PC-3 (cell line): ENCODE measurements around the gene PSMA2. TPM values are rescaled to one million over a fixed set of nuclear protein-coding genes. Genes with fewer than 3 reads are reported as not detected.

Experiments
- ATAC-seq: fragments of 200-7000 bp; cut with Tn5 transposase; 2 replicates; pipeline ENCODE4 v1.9.1; 2020; ENCODE audit warnings: mild to moderate bottlenecking, moderate library complexity
- Bru-seq: library from RNA; stranded (reverse); fragments of 400-500 nt; gene quantifications from one replicate; lab custom pipeline; 2021; lab: Mats Ljungman, UMichigan
- BruChase-seq, 2 experiments: library from RNA; stranded (reverse); fragments of 400-500 nt; gene quantifications; one replicate each; lab custom pipeline; 2021; lab: Mats Ljungman, UMichigan
- BruUV-seq: library from RNA; stranded (reverse); fragments of 400-500 nt; replicated peaks from 2 replicates; lab custom pipeline; 2021; lab: Mats Ljungman, UMichigan
- CTCF ChIA-PET: fragments of 300-600 bp; sonication (Branson Sonifier 250); formaldehyde crosslinking; loops from one replicate; lab custom pipeline; 2022; ENCODE audit warnings: antibody characterized with exemption; lab: Charles Lee
- POLR2A ChIA-PET: fragments of 300-600 bp; sonication (Branson Sonifier 250); formaldehyde crosslinking; loops from one replicate; lab custom pipeline; 2022; ENCODE audit warnings: antibody characterized with exemption; ENCODE audit not compliant: unreplicated experiment; lab: Charles Lee
- DNase-seq: peaks from one replicate; pipeline ENCODE4 v3.0.0-alpha.2; 2015
- H2AFZ ChIP-seq: fragments of 300-600 bp; sonication (generic); 2 replicates; pipeline ENCODE4 v1.6.0; 2016; ENCODE audit warnings: antibody characterized with exemption, low read length
- H3F3A ChIP-seq: fragments of 300-600 bp; sonication (generic); one replicate; pipeline ENCODE4 v1.6.0; 2017; ENCODE audit warnings: antibody characterized with exemption, low read length, control low read depth, mild to moderate bottlenecking; ENCODE audit not compliant: unreplicated experiment
- H3K27ac ChIP-seq: fragments of 300-600 bp; sonication (generic); 2 replicates; pipeline ENCODE4 v1.5.1; 2016; ENCODE audit warnings: mild to moderate bottlenecking, low read length
- H3K27me3 ChIP-seq: fragments of 300-600 bp; sonication (generic); 2 replicates; pipeline ENCODE4 v1.6.1; 2016; ENCODE audit warnings: low read length, mixed read lengths
- H3K36me3 ChIP-seq: fragments of 300-600 bp; sonication (generic); 2 replicates; pipeline ENCODE4 v1.6.1; 2016; ENCODE audit warnings: low read depth, mixed run types, low read length, mixed read lengths
- H3K4me1 ChIP-seq: fragments of 300-600 bp; sonication (generic); 2 replicates; pipeline ENCODE4 v1.5.1; 2016; ENCODE audit warnings: low read length; ENCODE audit not compliant: insufficient read depth
- H3K4me2 ChIP-seq: fragments of 300-600 bp; sonication (generic); 2 replicates; pipeline ENCODE4 v1.6.0; 2016; ENCODE audit warnings: low read length
- H3K4me3 ChIP-seq: fragments of 300-600 bp; sonication (generic); 2 replicates; pipeline ENCODE4 v1.5.1; 2016; ENCODE audit warnings: mild to moderate bottlenecking, low read length, mixed read lengths
- H3K79me2 ChIP-seq: fragments of 300-600 bp; sonication (generic); 2 replicates; pipeline ENCODE4 v1.6.1; 2017; ENCODE audit warnings: low read length, mixed read lengths
- H3K9ac ChIP-seq: fragments of 300-600 bp; sonication (generic); 2 replicates; pipeline ENCODE4 v1.6.0; 2016; ENCODE audit warnings: mild to moderate bottlenecking, low read length
- H3K9me2 ChIP-seq: fragments of 300-600 bp; sonication (generic); replicated peaks from 2 replicates; pipeline ENCODE4 v1.6.1; 2016; ENCODE audit warnings: mixed run types, low read length, mixed read lengths
- H3K9me3 ChIP-seq: fragments of 300-600 bp; sonication (generic); 2 replicates; pipeline ENCODE4 v1.6.1; 2016; ENCODE audit warnings: low read length, mixed read lengths
- H4K20me1 ChIP-seq: fragments of 300-600 bp; sonication (generic); 2 replicates; pipeline ENCODE4 v1.6.1; 2016; ENCODE audit warnings: low read length, mixed read lengths
- CTCF ChIP-seq: fragments of 300-600 bp; sonication (generic); conservative IDR thresholded peaks from 2 replicates; pipeline ENCODE4 v1.5.1; 2017; ENCODE audit warnings: antibody characterized with exemption, low read depth, mild to moderate bottlenecking, low read length
- EZH2 ChIP-seq: fragments of 300-600 bp; sonication (generic); IDR thresholded peaks from one replicate; pipeline ENCODE4 v1.6.1; 2017; ENCODE audit warnings: antibody characterized with exemption, mild to moderate bottlenecking, low read length; ENCODE audit not compliant: unreplicated experiment
- EZH2phosphoT487 ChIP-seq: fragments of 300-600 bp; sonication (generic); IDR thresholded peaks from 2 replicates; pipeline ENCODE4 v1.6.1; 2018; ENCODE audit warnings: mild to moderate bottlenecking, antibody characterized with exemption, low read length, borderline replicate concordance
- intact Hi-C: fragments of 100-400 bp; cut with micrococcal nuclease; formaldehyde crosslinking; loops from 2 replicates; pipeline ENCODE4 v1.9.0; 2023
- long read RNA-seq: library from polyadenylated mRNA; unstranded; transcript quantifications from one replicate; pipeline ENCODE4 v2.0.0, GENCODE V29; 2021; ENCODE audit not compliant: unreplicated experiment
- total RNA-seq: library from RNA; depleted of rRNA; stranded (reverse); fragments of >200 nt; gene quantifications from 2 replicates; pipeline ENCODE4 v1.2.3, GENCODE V29; 2014; rRNA removed

PSMA2 gene
- 69.7 and 85.6 TPM in 2 replicates for total RNA-seq
- Bru-seq, nascent RNA = percentile 91 among the genes with signal in this experiment
- BruChase-seq, experiment 1, labeled RNA remaining after a 6-hour chase = percentile 99 among the genes with signal in this experiment
- BruChase-seq, experiment 2, labeled RNA remaining after a 2-hour chase = percentile 94 among the genes with signal in this experiment
- long read RNA-seq, transcript PSMA2-201 (8 exons, 1,487 nt) = major isoform, 327 of 335 reads
- long read RNA-seq, partial matches to known transcripts = 4 of 335 reads
- long read RNA-seq, other reads (novel, unspliced or antisense) = 2 of 335 reads

DNA sequence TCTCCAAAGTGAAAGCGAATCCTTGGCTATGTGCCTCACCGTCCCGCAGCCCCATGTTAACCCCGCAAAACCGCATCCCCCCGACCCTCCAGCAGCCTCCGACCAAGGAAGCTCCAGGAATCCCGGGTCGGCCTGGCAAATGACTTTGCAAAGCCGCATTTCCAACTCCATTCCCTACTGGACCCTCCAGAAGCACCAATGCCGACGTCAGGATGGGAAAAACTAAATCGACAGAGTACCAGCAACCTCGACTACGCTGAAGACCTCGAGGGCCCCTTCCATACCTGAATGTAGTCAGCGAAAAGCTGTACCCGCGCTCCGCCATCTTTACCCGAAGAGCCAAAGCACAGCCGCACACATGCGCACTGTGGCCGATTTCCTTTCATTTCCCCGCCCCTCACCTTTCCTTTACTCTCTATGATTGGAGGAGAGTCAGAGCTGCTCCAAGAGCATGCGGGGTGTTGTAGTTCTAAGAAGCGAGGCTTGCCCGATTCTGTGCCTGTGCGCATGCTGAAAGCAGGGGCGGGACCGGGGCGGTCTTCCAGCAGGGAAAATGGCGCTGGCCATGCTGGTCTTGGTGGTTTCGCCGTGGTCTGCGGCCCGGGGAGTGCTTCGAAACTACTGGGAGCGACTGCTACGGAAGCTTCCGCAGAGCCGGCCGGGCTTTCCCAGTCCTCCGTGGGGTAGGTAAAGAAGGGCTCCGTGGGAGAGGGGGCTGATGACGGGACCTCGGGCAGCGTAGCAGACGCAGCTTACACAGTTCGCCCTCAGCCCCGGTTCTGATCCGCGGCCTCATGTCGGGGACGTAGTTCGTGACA, at the start of gene PSMA2, which contains the start of gene MRPL32:
TSS of gene PSMA2 (minus strand) at position 341 of the 818 bp plus-strand sequence. CDS start at position 325, 16 bp downstream.
TSS of gene MRPL32 (plus strand) at position 543 of the 818 bp plus-strand sequence. CDS start at position 554, 11 bp downstream.
- Histone ChIP-seq H3K4me2 (peak within 1 kb of the TSS; percentile 88), H4K20me1 (peaks cover 39% of the 10 kb centered on the region), H3K4me3 (peak within 1 kb of the TSS; percentile 96), H3K27ac (peak within 1 kb of the TSS; percentile 38), H3K9me2 (no peaks in the 10 kb centered on the region), H3K36me3 (peaks cover 25% of the 10 kb centered on the region; the same call in 1 of the 2 replicates), H3F3A (no peaks in the 10 kb centered on the region), H2AFZ (peak within 1 kb of the TSS; percentile 84), H3K4me1 (peaks cover 21% of the 10 kb centered on the region), H3K27me3 (no peaks in the 10 kb centered on the region), H3K9ac (peak within 1 kb of the TSS; percentile 96), H3K9me3 (no peaks in the 10 kb centered on the region), H3K79me2 (peaks cover 80% of the 10 kb centered on the region)
- ATAC-seq (peak; percentile 99), DNase-seq (peak; percentile 97)
- no TSS peak for BruUV-seq
- intact Hi-C loops = loop anchor here (2.0 to 10.0 kb wide), 4 partner anchors 19 to 990 kb away; partner anchors contain the start of genes C7orf25 and COA1
- CTCF ChIA-PET = interaction anchor here (0.7 to 1.7 kb wide), 5 partner anchors 9 to 991 kb away, joined by 3 to 9 read pairs (median 4); partner anchors contain the start of gene STK17A
- POLR2A ChIA-PET = interaction anchor here (0.5 to 1.0 kb wide), 12 partner anchors 9 to 1156 kb away, joined by 3 to 6 read pairs (median 4); partner anchors contain the start of gene STK17A
- no peak for TF ChIP-seq CTCF
- no peak for TF ChIP-seq EZH2
- no peak for TF ChIP-seq EZH2phosphoT487

GRCh38 chr7:42981601-42982000, 49.6 kb upstream of the PSMA2 start:
- no peaks in the 10 kb centered on the region for H4K20me1 ChIP-seq
- no peaks in the 10 kb centered on the region for H3K9me2 ChIP-seq
- no peaks in the 10 kb centered on the region for H3F3A ChIP-seq
- intact Hi-C loops = no loop called here
- no peaks in the 10 kb centered on the region for H3K9me3 ChIP-seq
- peaks cover 5% of the 10 kb centered on the region; the same call in 1 of the 2 replicates for H3K4me1 ChIP-seq
- DNase-seq = no peak
- H3K9ac ChIP-seq = no peak overlapping the region
- no peak overlapping the region for H2AFZ ChIP-seq
- H3K79me2 ChIP-seq = no peaks in the 10 kb centered on the region
- H3K27me3 ChIP-seq = no peaks in the 10 kb centered on the region
- CTCF ChIA-PET = no interaction called here
- H3K4me3 ChIP-seq = no peak overlapping the region
- POLR2A ChIA-PET = no interaction called here
- H3K4me2 ChIP-seq = no peak overlapping the region
- no peak overlapping the region for H3K27ac ChIP-seq
- H3K36me3 ChIP-seq = no peaks in the 10 kb centered on the region
- BruUV-seq = no TSS peak
- ATAC-seq = no peak
- no peak for TF ChIP-seq EZH2phosphoT487
- TF ChIP-seq CTCF = no peak
- no peak for TF ChIP-seq EZH2
